HG03025 (cell line): ENCODE data around the gene AFF2.

ENCODE experiments used
- ATAC-seq: cut with Tn5 transposase; IDR thresholded peaks from one replicate; pipeline ENCODE4 v1.9.1; 2021; ENCODE audit warnings: mild to moderate bottlenecking, moderate library complexity; ENCODE audit not compliant: unreplicated experiment, low FRiP score

The AFF2 gene

DNA sequence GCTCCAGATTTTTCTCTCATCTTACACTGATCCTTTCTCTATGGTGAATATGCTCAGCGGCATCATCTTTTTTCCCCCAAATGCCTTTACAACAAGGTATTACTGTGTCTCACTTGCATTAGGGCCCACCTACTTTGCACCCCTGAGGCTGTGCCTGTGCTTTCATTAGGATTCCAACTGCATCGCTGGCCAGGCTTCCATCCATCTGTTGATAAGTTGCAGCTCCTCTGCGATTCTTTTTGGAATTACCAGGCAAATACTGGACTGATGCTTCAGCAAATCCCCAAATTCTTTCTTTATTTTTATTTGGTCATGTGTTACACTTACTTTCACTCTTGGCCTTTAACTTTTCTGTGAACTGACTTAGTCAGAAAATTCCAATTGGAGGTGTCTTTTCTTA, 77.3 kb downstream of the AFF2 start:
- no peak for ATAC-seq

DNA sequence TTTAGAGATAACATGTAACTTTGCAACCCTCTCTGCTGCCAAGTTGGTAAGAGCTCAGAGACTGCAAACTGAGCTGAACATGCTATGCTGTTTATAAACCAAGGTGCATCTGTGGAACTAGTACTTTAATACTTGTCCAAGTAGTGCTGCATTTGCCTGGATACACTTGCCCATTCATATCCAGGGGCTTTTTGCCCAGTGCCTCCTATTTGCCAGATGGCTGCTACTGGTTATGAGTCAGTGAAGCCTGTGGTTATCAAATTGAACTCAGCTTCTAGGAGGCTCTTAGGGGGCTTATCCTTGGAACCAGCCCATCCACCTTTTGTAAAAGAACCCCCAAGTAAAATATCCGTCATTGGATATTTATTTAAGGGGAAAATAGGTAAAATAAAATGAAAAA, 79.6 kb downstream of the AFF2 start:
- no peak for ATAC-seq

DNA sequence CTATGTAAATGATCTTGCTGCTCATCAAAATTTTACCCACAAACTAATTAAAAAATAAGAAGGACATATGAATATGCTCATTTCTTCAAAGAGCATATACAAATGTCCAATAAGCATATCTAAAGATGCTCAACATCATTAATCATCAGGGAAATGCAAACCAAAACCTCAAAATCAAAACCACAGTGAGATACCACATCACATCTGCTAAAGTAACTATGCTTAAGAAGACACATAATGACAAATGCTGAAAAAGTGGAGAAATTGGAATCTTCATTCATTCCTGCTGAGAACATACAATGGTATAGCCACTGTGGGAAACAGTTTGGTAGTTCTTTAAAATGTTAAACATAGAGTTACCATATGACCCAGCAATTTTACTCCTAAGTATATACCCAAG, 81.9 kb downstream of the AFF2 start:
- ATAC-seq = no peak

DNA sequence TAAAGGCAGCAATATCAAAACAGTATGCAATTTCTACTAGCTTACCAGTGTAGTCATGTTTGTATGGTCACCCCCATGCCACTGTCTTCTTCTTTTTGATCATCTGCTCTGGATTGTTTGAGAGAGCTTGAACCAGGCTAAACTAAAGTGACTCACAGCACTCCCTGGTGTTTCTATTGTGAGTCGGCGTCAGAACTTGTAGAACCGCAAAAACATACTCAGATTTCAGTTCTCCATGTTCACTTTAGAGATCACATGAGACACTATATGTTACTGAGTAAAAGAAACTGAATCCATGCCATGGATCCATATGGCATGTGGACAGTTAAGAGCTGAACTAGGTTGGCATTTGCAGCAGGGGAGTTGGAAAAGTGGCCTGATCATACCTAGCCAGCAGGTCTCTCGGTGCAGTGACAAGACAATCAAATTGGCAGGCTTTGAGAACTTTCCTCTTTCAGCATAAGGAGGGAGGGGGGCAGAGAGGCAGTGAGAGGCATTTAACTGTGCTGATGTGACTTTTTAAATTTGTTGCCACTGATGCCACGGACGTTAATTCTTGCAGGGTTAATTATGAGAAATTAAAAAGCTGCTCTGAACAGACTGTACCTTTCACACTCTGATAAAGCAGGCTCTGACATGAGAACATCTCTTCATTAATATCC, 88.4 kb downstream of the AFF2 start:
- ATAC-seq = no peak

DNA sequence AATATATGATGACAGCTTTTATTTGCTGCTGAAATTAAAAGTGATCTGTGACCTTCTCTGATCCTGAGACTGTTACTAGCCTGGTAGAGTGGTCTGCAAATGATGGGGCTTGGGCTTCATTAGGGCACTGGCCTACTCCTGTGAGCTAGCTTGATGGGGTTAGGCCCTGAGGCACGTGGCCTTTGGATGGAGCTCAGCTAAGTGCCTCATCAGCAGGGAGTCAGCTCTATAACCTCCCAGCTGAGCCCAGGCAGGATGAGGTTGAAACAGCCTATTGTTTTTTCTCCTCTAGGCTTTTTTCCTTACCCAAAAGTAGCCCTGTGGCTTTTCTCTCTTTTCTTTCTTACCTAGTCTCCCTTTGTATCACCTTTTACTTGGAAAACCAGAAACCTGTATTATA, 92.2 kb downstream of the AFF2 start:
- ATAC-seq = no peak

DNA sequence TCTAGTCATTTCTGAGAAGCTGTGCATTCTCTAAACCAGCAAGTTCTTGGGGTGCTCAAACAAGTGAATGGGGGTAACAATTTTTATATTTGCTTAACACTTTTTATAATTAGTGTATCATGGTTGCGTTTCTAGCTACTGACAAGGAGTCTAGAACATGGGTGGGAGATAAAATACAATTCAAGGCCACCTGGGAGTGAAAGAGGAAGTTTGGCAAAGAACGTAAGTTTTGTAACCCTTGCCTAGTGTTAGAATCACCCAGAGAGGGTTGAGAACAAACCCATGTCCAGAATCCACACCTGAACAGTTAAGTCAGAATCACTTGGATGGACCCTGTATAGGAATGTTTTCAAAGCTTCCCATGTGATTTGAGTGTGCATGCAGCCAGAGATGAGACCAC, 92.7 kb downstream of the AFF2 start:
- ATAC-seq = no peak

DNA sequence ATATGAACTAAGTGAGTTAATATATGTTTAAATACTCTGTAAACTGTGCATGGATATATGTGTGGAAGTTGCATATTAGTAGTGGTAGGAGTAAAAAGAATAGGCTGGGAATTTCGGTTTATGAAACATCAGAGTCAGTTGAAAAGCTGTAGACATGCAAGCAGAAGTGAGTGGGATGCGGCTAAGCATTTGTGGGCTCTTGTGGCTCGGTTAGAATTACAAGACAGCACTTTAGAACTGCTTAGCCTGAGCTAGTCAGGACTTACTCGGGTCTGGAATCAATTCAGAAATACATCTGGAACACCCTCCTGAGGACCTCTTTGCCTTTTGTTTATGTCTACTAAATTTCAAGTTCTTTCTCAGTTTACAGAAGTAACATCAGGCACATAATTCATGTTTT, 93.6 kb downstream of the AFF2 start:
- ATAC-seq = no peak

- no peak for ATAC-seq
Measured at GRCh38 chrX:148599404-148599803, 99.0 kb downstream of the AFF2 start.

DNA sequence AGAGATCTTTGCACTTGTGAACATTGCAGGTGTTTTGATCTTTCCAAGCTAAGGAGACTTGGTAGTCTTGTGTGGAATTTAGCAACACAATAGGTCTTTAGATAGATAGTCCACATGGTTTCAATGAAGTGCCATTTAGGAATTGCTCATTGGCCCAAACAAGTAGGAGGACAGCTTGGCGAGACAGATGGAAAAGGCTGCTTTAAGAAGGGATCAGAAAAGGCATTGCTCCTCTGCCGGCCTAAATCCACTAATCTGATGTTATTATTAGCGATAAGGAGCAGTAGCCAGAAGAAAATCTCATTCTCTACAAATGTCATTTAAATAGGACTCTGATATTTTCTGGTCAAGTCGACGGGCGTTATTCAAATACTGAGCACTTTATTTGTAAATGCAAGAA, 99.7 kb downstream of the AFF2 start:
- ATAC-seq = no peak

DNA sequence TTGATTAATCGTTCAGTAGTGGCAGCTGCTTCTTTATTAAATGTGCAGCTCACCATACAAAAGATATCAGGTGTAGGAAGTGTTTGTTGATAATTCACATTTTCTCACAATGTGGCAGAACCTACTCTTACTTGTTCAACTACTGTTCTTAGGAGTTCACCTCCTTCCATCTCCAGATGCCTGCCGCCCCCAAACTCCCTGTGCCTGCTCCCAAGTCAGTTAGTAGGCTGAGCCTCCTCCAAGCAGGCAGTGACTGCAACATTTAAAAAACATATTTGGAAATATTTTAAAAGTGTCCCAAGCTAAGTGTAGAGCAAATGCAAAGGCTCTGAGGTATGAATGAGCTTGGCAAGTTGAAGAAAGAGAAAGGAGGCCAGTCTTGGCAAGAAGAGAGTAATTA, 100.2 kb downstream of the AFF2 start:
- ATAC-seq = no peak

DNA sequence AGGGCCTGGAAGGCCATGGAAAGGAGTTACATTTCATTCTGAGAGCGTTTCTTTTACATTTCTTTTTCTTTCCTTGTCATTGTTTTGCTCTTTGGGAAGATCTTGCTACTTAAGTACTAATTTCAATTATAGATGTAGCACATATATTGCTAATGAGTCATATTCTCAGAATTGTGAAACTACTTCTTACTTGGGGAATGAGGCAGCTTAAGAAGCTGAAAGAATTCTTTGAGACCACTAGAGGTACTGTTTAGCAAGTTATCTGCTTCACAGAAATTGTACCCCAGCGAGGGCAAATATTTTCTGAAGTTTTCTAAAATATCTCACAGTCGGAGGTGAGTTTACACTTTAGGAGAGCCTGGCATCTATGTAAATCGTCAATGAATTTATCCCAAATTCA, 100.6 kb downstream of the AFF2 start:
- ATAC-seq = no peak

- ATAC-seq = peak; percentile 80
Measured at GRCh38 chrX:148609515-148610327, 109.3 kb downstream of the AFF2 start.

DNA sequence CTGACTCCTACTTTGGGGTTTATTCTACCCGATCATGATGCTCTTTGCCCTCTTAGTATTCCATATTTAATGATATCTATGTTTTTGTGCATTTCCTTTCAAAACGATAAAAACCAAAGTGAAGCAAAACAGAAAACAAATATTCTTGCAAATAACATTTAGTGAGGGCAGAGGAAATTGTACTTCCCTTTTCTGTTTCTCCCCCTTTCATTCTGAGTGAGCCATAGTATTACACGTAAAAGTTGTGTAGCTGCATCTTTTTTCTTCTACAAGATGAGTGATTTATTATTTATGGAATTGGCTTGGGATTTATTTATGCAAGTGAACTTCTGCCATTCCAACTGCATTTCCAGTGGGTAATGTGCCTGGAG, 109.9 kb downstream of the AFF2 start:
- ATAC-seq = peak; percentile 63

GRCh38 chrX:148611993-148612392, 111.6 kb downstream of the AFF2 start:
- ATAC-seq = no peak

GRCh38 chrX:148612431-148612830, 112.0 kb downstream of the AFF2 start:
- no peak for ATAC-seq

DNA sequence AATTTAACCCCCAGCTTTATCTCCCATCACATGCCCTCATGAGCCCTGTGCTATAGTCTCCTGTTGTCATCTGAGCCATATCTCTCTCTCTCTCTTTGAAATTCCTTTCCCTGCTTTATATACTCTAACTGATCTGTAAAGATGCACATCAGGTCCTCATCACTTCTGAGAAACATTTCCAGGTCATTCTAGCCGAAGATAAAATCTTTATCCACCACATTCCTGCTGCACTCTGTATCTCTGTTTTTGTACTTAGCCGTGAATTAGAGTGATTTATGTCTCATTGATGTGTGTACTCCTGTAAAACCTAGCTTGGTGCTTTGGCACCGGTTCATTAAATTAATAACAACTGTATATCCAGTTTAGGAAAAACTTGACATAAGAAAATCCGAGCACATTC, 113.2 kb downstream of the AFF2 start:
- no peak for ATAC-seq

DNA sequence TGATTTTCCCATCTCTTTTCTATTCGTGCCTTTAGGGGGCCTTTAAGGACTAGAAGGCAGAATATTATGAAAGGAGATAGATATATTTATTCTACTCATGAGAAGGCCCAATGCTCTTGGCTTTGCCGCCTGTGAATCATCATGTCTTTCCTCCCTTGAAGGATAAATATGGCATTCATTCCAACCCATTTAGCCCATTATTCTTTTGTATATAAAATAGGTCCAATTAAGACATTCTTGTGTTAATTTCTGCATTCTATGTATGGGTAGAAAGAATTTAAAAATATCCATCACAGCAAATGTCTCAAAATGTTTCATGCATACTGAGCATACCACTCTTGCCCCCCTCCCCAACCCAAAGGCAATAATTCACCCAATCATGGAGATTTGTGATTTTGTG, 115.1 kb downstream of the AFF2 start:
- no peak for ATAC-seq

GRCh38 chrX:148618470-148619445, 118.3 kb downstream of the AFF2 start:
- no peak for ATAC-seq

- no peak for ATAC-seq
Measured at GRCh38 chrX:148620023-148620422, 119.6 kb downstream of the AFF2 start.

- no peak for ATAC-seq
Measured at GRCh38 chrX:148624951-148625474, 124.6 kb downstream of the AFF2 start.

DNA sequence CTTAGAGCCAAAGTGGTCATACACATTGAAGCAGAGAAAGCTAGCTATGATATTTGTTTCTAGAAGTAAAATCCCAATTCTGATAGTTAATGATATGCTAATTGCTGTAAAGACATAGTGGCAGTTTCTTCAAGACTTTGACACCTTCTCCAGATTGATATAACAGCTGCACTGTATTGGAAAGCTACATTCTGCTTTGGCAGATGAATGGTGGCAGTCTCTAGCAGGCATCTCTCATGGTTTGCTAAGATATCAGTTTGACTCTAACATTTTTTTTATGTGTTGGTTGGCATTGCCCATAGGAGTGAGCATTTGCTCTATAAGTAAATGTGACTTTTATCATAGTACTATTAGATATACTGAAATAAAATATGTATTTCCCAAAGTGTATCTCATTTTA, 128.2 kb downstream of the AFF2 start:
- ATAC-seq = no peak
